ENCODE results near the gene PLEKHA5.

GRCh38 chr12:19245666-19246065, 116.1 kb downstream of the PLEKHA5 start:
- TF ChIP-seq CTCF (IDR thresholded peaks at IDR 0.05) (no peak), POLR2A (IDR thresholded peaks at IDR 0.05) (no peak)

Data from lower leg skin (tissue), 3 donors.